Raji (cell line): ENCODE results near the gene PTPRM.

Source experiments
- POLR2A ChIP-seq: IDR thresholded peaks from 2 replicates; pipeline ENCODE4 v1.6.1; 2011; ENCODE audit warnings: low read depth, low read length, control low read depth; ENCODE audit not compliant: insufficient read depth

Gene PTPRM

DNA sequence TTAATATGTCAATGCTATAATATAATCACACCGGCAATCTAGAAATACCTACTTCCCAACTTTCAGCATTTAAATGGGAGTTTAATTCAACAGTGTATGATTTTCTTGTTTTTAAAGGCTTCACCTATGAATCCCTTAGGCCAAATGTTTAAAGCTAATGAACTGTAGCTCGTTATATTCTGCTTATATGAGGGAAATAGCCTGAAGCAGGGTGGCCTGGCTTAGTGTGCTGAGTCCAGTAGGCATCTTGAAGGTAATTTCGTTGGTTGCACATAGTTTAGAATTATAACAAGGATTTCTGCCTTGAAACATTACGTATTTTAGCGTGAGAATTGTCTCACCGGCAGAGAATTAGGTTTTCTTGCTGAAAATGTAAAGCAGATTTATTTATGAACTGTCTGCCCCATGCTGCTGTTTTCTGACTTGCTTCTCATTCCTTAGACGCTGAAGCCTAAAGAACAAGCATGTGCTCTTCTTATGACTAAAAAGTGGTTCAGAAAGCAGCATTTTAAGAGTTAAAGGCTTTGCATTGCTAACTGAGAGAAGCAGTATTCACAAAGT lies 608.5 kb downstream of the PTPRM start:
- no peak for TF ChIP-seq POLR2A

GRCh38 chr18:8176109-8176508 lies 609.0 kb downstream of the PTPRM start:
- no peak for TF ChIP-seq POLR2A

DNA sequence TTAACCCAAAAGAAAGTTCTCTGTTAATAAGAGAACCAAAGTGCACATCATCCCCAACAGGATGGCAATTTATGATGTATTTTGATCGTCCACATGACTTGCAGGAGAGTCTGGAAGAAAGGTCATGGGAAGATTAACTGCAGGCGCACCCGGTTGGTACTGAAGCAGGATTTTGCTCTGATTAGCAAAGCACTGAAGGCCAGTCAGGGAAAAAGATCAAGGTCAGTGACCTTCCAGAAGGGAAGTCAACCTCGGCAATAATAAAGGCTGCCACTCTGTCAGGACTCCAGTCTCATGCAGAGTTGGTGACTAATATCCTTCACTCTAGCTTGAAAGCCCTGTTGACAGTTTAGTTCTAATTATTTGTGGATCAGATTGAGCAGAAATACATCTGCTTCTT lies 609.4 kb downstream of the PTPRM start:
- no peak for TF ChIP-seq POLR2A

DNA sequence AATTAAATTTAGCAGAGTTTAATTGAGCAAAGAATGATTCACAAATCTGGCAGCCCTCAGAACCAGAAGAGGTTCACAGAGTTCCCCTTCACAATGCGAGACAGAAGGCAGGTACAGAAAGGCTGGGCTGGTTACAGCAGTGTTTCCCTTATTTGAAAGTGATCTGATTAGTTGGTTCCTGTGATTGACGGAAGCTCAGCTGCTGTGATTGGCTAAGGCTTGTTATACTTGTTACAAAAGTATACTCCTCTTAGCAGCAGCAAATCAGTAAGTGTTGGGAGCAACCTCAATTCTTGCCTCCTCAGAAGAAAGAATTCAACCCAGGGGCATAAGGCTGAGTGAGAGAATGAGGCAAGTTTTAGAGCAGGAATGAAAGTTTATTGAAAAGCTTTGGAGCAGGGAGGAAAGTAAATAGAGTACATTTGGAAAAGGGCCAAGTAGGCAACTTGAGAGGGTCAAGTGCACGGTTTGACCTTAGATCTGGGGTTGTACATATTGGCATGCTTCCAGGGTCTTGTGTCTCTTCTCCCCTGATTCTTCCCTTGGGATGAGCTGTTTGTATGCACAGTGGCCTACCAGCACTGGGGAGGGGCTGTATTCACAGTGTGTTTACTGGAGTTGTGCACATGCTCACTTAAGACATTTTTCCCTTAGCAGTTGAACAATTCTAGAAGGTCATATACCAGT lies 610.4 kb downstream of the PTPRM start:
- TF ChIP-seq POLR2A: no peak

DNA sequence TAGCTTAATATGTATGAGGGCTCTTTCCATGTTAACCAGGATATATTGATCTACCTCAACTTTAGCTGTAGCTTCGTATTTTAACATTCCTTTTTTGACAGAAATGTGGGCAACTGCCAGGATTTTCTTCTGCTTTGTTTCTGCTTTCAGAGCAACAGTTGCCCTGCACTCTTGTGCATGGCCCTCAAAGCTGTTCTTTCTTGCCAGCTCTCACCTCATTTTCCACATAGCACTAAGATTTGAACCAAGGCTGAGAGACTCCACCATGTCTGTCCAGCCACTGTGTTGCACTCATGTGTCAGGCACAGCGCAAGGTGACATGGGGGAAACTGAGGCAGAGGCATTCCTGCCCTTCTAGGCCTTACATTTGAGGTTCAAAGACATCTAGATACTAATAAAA lies 619.3 kb downstream of the PTPRM start:
- no peak for TF ChIP-seq POLR2A

DNA sequence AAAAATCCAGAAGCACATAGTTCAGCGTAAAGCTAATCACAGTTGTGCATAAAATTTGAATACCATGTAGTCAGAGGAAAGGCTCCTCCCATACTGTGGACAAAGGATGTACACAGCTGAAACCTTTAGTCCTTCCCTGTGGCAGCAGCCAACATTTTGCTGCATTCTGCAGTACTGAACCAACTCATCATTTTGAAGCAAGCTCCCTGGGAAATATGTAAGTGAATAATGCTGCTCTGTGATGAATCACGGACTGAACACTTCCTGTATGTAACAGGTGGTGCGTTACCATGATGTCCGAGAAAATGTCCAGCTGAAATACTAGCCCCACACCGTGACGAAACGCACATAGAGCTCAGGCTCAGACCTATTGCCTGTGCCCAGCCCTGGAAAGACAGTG lies 621.1 kb downstream of the PTPRM start:
- no peak for TF ChIP-seq POLR2A

DNA sequence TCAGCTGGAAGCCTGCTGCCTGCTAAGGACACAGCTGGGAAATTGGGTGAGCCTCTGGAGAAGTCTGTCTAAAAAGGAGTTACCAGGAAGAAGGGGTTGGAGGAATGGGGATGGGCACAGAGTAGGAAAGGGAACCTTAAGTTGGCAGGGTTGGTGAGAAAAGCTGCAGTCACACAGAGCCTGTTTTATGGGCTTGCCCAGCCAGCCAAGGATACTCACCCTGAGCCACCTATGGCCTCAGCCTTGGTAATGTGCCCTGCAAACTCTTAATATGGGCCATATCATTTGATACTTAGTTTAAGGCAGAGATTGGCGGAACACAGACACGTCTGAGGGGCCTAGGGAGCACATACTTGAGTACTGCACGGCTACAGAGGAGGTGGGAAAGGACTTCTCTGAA lies 623.9 kb downstream of the PTPRM start:
- TF ChIP-seq POLR2A: no peak

DNA sequence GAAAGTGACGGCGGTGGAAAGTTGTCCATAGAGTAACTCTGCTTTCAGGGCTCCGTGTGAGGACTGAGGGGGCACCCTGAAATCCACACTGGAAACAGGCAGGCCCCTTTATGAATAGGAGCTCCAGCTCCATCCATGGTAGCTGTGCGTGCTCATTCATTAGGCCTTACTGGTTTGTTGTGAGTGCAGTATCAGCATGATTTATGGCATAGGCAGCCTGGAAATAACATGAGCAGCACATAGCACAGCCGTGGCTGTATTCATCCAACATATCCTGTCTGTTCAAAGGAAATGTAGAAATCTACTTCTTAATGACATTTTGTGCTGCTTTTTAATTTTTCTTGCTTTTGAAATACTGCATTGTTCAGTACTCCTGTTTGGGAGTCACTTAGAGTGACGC lies 627.3 kb downstream of the PTPRM start:
- TF ChIP-seq POLR2A: no peak

GRCh38 chr18:8196238-8196637 lies 629.1 kb downstream of the PTPRM start:
- TF ChIP-seq POLR2A: no peak

DNA sequence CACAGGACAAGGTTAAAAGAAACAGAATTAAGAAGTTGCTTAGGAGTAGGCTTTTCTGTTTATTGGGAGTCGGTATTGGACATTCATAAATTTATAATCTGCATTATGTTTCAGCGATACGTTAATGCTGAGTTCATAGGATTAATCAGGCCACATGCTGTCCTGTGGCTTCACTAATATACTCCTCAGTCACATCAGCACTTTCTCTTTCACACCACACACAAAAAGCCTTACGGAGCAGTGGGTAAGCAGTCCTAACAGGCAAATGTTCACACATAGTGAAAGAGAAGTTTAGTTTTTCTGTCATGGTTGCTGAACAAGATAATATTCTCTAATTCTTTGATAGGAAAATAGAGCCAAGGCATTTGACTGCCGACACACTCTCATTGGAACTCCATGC lies 630.4 kb downstream of the PTPRM start:
- no peak for TF ChIP-seq POLR2A

DNA sequence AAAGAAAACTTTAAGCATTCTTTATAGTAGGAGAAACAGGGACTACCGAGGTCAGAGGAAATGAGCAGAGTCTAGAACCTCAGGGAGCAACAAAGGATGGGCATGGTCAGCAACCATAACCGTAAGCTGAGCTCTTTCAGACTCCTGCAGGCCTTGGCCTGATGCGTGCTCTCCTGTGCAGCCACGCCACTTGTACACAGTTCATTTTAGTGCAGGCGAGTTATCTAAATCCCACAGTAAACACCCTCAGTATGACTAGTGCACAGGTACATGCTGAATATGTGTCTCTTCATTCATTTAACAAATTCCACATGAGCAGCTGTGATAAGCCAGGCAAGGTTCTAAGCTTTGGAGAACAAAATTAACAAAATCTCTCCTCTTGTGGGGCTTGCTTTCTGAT lies 640.9 kb downstream of the PTPRM start:
- TF ChIP-seq POLR2A: no peak

DNA sequence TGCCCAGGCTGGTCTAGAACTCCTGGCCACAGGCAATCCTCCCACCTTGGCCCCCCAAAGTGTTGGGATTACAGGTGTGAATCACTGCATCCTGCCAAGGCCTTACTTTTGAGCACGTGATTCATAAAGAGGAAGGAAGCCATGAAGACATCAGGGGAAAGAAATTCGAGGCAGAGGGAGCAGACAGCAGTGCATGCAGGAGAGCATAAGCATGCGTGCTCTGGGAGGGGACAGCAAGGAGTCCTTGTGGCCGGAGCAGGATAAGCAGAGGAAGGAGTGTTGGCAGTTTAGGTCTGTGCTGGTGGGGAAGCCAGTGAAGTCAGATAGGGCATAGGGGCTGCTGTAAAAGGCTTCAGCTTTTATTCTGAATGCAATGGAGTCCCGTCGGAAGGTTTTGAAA lies 641.6 kb downstream of the PTPRM start:
- TF ChIP-seq POLR2A: no peak

DNA sequence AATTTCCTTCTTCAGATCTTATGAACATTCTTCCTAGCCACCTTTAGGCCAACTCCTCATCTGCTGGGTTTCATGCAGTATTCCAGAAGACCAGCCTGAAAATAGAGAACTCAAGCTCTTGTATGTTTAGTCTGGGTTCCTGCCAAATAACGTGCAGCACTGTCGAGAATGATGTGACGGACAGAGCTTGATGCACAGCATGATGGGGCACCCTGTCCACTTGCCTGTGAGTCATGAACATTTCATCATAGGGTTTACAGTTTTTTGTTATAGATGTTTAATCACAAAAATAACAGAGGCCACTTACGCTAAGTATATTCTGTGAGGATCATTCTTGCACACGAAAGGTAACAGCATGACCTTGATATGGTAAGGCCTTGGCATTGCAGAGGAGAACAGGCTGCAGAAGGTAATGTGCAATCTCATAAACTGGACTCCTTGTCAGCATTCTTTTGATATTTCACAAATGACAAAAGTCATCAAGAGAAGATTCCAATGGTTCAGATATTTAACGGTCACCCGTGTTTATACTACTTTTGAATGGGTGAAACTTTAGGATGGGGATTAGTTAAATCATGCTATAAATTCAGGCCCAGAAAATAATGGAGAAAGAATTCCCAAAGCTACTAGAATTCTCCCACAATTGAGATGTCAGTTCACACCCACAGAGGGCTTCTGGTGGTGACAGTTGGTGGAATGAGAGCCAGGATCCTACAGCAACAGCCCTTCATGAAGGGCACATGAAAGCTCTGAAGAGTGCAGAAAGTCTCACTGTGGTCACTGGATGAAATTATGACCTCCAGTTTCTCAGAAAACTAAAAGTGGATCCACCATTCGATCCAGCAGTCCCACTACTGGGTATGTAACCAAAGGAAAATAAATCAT lies 646.0 kb downstream of the PTPRM start:
- no peak for TF ChIP-seq POLR2A

DNA sequence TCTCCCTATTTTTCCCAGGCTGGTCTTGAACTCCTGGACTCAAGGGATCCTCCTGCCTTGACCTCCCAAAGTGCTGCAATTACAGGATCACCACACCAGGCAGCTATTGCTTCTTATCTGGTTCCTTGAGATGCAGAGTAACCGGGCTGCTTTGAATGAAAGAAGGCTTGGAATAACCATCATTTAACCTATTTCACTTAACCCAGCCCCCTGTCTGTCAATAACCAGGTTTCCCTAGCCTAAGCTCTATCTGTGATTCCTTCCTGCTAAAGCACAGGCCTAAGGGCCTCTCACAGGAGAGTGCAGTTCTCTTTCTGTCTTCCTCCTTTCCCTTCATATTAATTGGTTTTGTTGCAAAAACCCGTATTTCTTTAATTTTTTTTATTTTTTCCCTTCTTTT lies 648.6 kb downstream of the PTPRM start:
- no peak for TF ChIP-seq POLR2A

- no peak for TF ChIP-seq POLR2A
Measured at GRCh38 chr18:8217051-8217564, 650.0 kb downstream of the PTPRM start.

DNA sequence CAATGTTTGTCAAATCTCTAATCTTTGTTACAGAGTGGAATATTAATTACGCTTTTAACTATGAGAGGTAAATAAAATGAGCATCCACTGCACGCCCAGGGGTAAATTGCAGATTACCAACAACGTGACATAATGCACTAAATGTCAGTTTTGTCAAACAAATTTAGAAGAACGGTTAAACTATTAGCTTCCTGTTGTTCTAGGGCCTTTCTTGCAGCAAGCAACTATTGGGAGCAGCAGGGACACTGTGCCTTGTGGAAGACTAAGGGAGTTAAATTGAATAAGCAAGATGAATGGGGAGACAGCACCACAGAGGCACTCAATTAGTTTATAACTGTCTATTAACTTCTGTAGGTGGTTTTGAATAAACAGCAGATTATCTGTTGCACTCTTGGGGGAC lies 651.1 kb downstream of the PTPRM start:
- TF ChIP-seq POLR2A: no peak
